OCI-LY7 (cell line): Measurements from ENCODE around the gene SHOC2. TPM values are rescaled to one million over a fixed set of nuclear protein-coding genes. Genes with fewer than 3 reads are reported as not detected.

Source experiments
- BruUV-seq: library from RNA; stranded (reverse); fragments of 400-500 nt; replicated peaks from 2 replicates; lab custom pipeline; 2021; lab: Mats Ljungman, UMichigan
- CTCF ChIA-PET: fragments of 300-600 bp; sonication (Branson Sonifier 250); formaldehyde crosslinking; loops from one replicate; lab custom pipeline; 2022; ENCODE audit warnings: antibody characterized with exemption; ENCODE audit not compliant: unreplicated experiment; lab: Charles Lee
- POLR2A ChIA-PET: fragments of 300-600 bp; sonication (Branson Sonifier 250); formaldehyde crosslinking; loops from one replicate; lab custom pipeline; 2022; ENCODE audit warnings: antibody characterized with exemption; lab: Charles Lee
- DNase-seq: peaks from one replicate; pipeline ENCODE4 v3.0.0-alpha.2; 2015; ENCODE audit warnings: low spot score
- H2AFZ ChIP-seq: fragments of 200-600 bp; sonication (generic), shearing (Covaris generic); 2 replicates; pipeline ENCODE4 v1.6.1; 2014; ENCODE audit warnings: mild to moderate bottlenecking, antibody characterized with exemption, low read length, moderate library complexity
- H3K27ac ChIP-seq: fragments of 200-600 bp; sonication (generic); 2 replicates; pipeline ENCODE4 v1.5.1; 2014; ENCODE audit warnings: mixed run types, low read depth, mild to moderate bottlenecking, moderate library complexity, low read length, inconsistent platforms; ENCODE audit not compliant: poor library complexity, severe bottlenecking
- H3K36me3 ChIP-seq: fragments of 200-600 bp; sonication (generic); 2 replicates; pipeline ENCODE4 v1.6.1; 2014; ENCODE audit warnings: mild to moderate bottlenecking, antibody characterized with exemption, low read length, moderate library complexity, mixed read lengths; ENCODE audit not compliant: insufficient read depth
- H3K4me1 ChIP-seq: fragments of 200-600 bp; sonication (generic); 2 replicates; pipeline ENCODE4 v1.5.1; 2014; ENCODE audit warnings: mild to moderate bottlenecking, low read length; ENCODE audit not compliant: insufficient read depth, poor library complexity, severe bottlenecking
- H3K4me2 ChIP-seq: fragments of 200-600 bp; sonication (generic); 2 replicates; pipeline ENCODE4 v1.6.1; 2014; ENCODE audit warnings: mild to moderate bottlenecking, low read length
- H3K4me3 ChIP-seq: fragments of 200-600 bp; sonication (generic); 2 replicates; pipeline ENCODE4 v1.5.1; 2014; ENCODE audit warnings: mild to moderate bottlenecking, low read depth, low read length; ENCODE audit not compliant: poor library complexity, severe bottlenecking
- H3K79me2 ChIP-seq: fragments of 200-600 bp; sonication (generic); 2 replicates; pipeline ENCODE4 v1.6.1; 2016; ENCODE audit warnings: low read depth, mild to moderate bottlenecking, low read length, moderate library complexity, mixed read lengths; ENCODE audit not compliant: insufficient read depth
- H3K9me2 ChIP-seq: fragments of 200-600 bp; sonication (generic); 2 replicates; pipeline ENCODE4 v1.6.1; 2016; ENCODE audit warnings: mild to moderate bottlenecking, low read length, mixed read lengths; ENCODE audit not compliant: insufficient read depth
- H3K9me3 ChIP-seq: fragments of 200-600 bp; sonication (generic); 2 replicates; pipeline ENCODE4 v1.6.1; 2014; ENCODE audit warnings: mild to moderate bottlenecking, mixed run types, low read length, mixed read lengths
- H4K20me1 ChIP-seq: fragments of 200-600 bp; sonication (generic); 2 replicates; pipeline ENCODE4 v1.6.1; 2014; ENCODE audit warnings: mild to moderate bottlenecking, antibody characterized with exemption, low read length, moderate library complexity, mixed read lengths; ENCODE audit not compliant: insufficient read depth
- EZH2phosphoT487 ChIP-seq: fragments of 200-600 bp; sonication (generic); IDR thresholded peaks from 2 replicates; pipeline ENCODE4 v1.6.1; 2018; ENCODE audit warnings: low read depth, borderline replicate concordance, mild to moderate bottlenecking, mixed run types, antibody characterized with exemption, low read length, moderate library complexity, mixed read lengths
- intact Hi-C: fragments of 100-400 bp; cut with micrococcal nuclease; formaldehyde crosslinking; loops from one replicate; pipeline ENCODE4 v1.10.0; 2022; ENCODE audit not compliant: unreplicated experiment
- total RNA-seq, 2 experiments: library from RNA; depleted of rRNA in 1 of 2; stranded (reverse); fragments of >200 nt in 1 of 2; shearing (Covaris generic) in 1 of 2; gene quantifications; 2 replicates each; pipeline ENCODE4 v1.2.3, GENCODE V29; 2014 to 2022
- TF ChIP-seq, protein P1 (sequence below): fragments of 200-600 bp; sonication (generic); conservative IDR thresholded peaks from 2 replicates; pipeline ENCODE4 v1.5.1; 2014; ENCODE audit warnings: mild to moderate bottlenecking, antibody characterized with exemption, low read length, moderate library complexity, mixed read lengths

SHOC2 gene
- total RNA-seq, 2 experiments from 2014 or later: 54.1 to 92.2 TPM

DNA sequence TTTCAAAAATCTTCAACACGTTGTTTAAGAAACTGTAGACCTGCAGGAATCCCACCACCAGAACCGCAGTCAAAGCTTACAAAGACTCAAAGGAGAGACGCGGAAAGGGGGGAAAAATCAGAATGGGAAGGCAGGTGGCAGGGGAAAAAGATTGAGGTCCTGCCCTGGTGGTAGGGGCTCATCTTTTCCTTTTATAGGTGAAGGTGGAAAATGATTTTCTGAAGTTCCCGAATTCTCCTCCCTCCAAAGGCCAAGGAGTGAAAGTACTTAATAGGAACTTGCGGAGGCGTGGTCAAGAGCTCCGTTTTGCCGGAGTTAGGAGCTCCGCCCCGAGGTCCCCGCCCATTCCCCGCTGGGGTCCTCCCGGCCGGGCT is 1.1 kb upstream of the SHOC2 start:
- CTCF ChIA-PET: interaction anchor here (0.5 to 1.4 kb wide), 4 partner anchors 8 to 710 kb away, joined by 3 to 7 read pairs (median 4); no protein-coding TSS in a partner anchor
- H4K20me1 ChIP-seq: peaks cover 15% of the 10 kb centered on the region
- H3K27ac ChIP-seq: peak overlapping the region; percentile 85
- intact Hi-C loops: loop anchor here (2.0 to 10.0 kb wide), 2 partner anchors 51 to 613 kb away; partner anchors contain the start of gene SMNDC1
- no TSS peak for BruUV-seq
- H3K9me2 ChIP-seq: no peaks in the 10 kb centered on the region
- no peak for DNase-seq
- POLR2A ChIA-PET: interaction anchor here (0.6 to 2.0 kb wide), 19 partner anchors 9 to 420 kb away, joined by 3 to 11 read pairs (median 5); partner anchors contain the start of gene PDCD4
- peaks cover 60% of the 10 kb centered on the region for H3K79me2 ChIP-seq
- H2AFZ ChIP-seq: peak overlapping the region; percentile 93
- H3K36me3 ChIP-seq: peaks cover 7% of the 10 kb centered on the region
- peak overlapping the region; percentile 91 for H3K4me3 ChIP-seq
- H3K4me1 ChIP-seq: peaks cover 51% of the 10 kb centered on the region
- peak overlapping the region; percentile 91 for H3K4me2 ChIP-seq
- TF ChIP-seq, protein P1, sequence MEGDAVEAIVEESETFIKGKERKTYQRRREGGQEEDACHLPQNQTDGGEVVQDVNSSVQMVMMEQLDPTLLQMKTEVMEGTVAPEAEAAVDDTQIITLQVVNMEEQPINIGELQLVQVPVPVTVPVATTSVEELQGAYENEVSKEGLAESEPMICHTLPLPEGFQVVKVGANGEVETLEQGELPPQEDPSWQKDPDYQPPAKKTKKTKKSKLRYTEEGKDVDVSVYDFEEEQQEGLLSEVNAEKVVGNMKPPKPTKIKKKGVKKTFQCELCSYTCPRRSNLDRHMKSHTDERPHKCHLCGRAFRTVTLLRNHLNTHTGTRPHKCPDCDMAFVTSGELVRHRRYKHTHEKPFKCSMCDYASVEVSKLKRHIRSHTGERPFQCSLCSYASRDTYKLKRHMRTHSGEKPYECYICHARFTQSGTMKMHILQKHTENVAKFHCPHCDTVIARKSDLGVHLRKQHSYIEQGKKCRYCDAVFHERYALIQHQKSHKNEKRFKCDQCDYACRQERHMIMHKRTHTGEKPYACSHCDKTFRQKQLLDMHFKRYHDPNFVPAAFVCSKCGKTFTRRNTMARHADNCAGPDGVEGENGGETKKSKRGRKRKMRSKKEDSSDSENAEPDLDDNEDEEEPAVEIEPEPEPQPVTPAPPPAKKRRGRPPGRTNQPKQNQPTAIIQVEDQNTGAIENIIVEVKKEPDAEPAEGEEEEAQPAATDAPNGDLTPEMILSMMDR: no peak
- TF ChIP-seq EZH2phosphoT487: no peak
- H3K9me3 ChIP-seq: no peaks in the 10 kb centered on the region

DNA sequence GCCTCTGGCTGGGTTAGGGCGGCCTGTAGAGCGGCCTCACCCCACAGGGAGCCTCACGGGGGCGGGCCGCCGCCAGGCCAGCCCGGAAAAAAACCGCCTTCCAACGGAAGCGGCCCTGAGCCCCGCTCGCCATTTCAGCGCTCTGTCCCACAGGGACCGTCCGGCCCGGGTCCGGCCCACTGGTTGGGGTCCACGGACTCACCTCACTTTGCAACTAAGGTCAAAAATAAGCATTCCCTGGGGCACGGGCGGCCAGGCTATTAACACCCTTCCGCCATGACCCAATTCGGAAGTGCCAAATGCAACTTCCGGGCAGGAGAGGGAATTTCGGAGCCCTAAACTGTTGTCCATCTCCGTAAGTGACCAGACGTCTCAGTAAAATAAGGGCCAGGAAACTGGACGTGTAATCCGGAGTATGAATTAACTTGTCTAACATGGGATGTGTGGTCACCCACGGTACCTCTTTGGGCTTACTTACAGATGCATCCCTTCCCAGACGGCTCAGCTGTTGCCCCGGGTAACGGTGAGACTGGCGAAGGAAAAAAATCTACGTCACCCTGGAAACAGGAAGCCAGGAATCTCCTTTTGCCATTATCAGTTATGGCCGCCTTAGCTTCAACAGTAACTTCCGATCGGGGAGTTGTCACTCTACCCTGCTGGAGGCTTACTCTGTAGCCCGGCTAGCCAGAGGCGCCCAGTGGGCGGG is 608 bp upstream of the SHOC2 start, which contains the start of gene BBIP1:
BBIP1 (minus strand) TSS at position 538 of the 706 bp plus-strand sequence. CDS start 1,023 bp downstream, outside the sequence.
- peak within 1 kb of the TSS; percentile 93 for H2AFZ ChIP-seq
- intact Hi-C loops: loop anchor here (1.0 to 10.0 kb wide), 4 partner anchors 52 to 614 kb away; partner anchors contain the start of gene SMNDC1
- TSS peak; percentile 51 for BruUV-seq
- peak within 1 kb of the TSS; percentile 91 for H3K4me2 ChIP-seq
- peak within 1 kb of the TSS; percentile 97 for H3K4me3 ChIP-seq
- TF ChIP-seq EZH2phosphoT487: no peak
- TF ChIP-seq, protein P1: no peak
- CTCF ChIA-PET: interaction anchor here (0.7 to 1.4 kb wide), 5 partner anchors 8 to 76 kb away, joined by 3 to 7 read pairs (median 4); no protein-coding TSS in a partner anchor
- peak; percentile 96 for DNase-seq
- POLR2A ChIA-PET: interaction anchor here (0.6 to 2.0 kb wide), 25 partner anchors 8 to 419 kb away, joined by 3 to 11 read pairs (median 3); partner anchors contain the start of gene PDCD4
- peak within 1 kb of the TSS; percentile 96 for H3K27ac ChIP-seq
- H3K79me2 ChIP-seq: peaks cover 65% of the 10 kb centered on the region
- peaks cover 57% of the 10 kb centered on the region for H3K4me1 ChIP-seq
- H4K20me1 ChIP-seq: peaks cover 19% of the 10 kb centered on the region
- peaks cover 11% of the 10 kb centered on the region; the same call in 1 of the 2 replicates for H3K36me3 ChIP-seq
- no peaks in the 10 kb centered on the region for H3K9me3 ChIP-seq
- no peaks in the 10 kb centered on the region for H3K9me2 ChIP-seq
